ENCODE measurements around the gene C1QL1. TPM values are rescaled to one million over a fixed set of nuclear protein-coding genes. Genes with fewer than 3 reads are reported as not detected.

Gene C1QL1
- total and polyA plus RNA-seq, 4 experiments from 2014 or later, result not detected

- intact Hi-C loops (cut with micrococcal nuclease), result no loop called here
- Histone ChIP-seq H3K27me3 (ENCODE audit: insufficient read depth, low read length) (peaks cover 15% of the 10 kb centered on the region), H3K27ac (ENCODE audit: low read depth, low read length) (no peak overlapping the region), H3K4me1 (ENCODE audit: insufficient read depth, low read length) (no peaks in the 10 kb centered on the region), H3K4me3 (ENCODE audit: low read length in 2 of 2) (no peak overlapping the region), H3K36me3 (ENCODE audit: insufficient read depth, low read length) (no peaks in the 10 kb centered on the region), H3K9me3 (ENCODE audit: control insufficient read depth in 1 of 2, low read length in 2 of 2) (no peaks in the 10 kb centered on the region)
- H3K4me1 Mint-ChIP-seq, result no peaks in the 10 kb centered on the region
- no peak overlapping the region for H3K27ac Mint-ChIP-seq
- POLR2A ChIA-PET (ENCODE audit: partially characterized antibody), result no interaction called here
- peaks cover 0 to 1% (median 0%) of the 10 kb centered on the region in 8 donors for H3K9me3 Mint-ChIP-seq
- no peak overlapping the region for H3K4me3 Mint-ChIP-seq
- H3K27me3 Mint-ChIP-seq, result peaks cover 18 to 23% of the 10 kb centered on the region in 2 donors
- no peak for DNase-seq
- H3K36me3 Mint-ChIP-seq, result no peaks in the 10 kb centered on the region
- CTCF ChIA-PET (ENCODE audit: partially characterized antibody), result no interaction called here
Observed at GRCh38 chr17:44988044-44988942, 20.2 kb upstream of the C1QL1 start.

GRCh38 chr17:44983563-44983962, 15.5 kb upstream of the C1QL1 start:
- no peaks in the 10 kb centered on the region for H3K4me1 Mint-ChIP-seq
- peaks cover 17 to 26% of the 10 kb centered on the region in 2 donors for H3K27me3 Mint-ChIP-seq
- no peaks in the 10 kb centered on the region for H3K36me3 Mint-ChIP-seq
- ChIA-PET POLR2A (ENCODE audit: partially characterized antibody) (no interaction called here), CTCF (ENCODE audit: partially characterized antibody) (no interaction called here)
- Histone ChIP-seq H3K4me3 (ENCODE audit: low read length in 2 of 2) (no peak overlapping the region), H3K27me3 (ENCODE audit: insufficient read depth, low read length) (peaks cover 15% of the 10 kb centered on the region), H3K36me3 (ENCODE audit: insufficient read depth, low read length) (no peaks in the 10 kb centered on the region), H3K9me3 (ENCODE audit: control insufficient read depth in 1 of 2, low read length in 2 of 2) (no peaks in the 10 kb centered on the region), H3K4me1 (ENCODE audit: insufficient read depth, low read length) (no peaks in the 10 kb centered on the region), H3K27ac (ENCODE audit: low read depth, low read length) (no peak overlapping the region)
- no peak overlapping the region for H3K4me3 Mint-ChIP-seq
- no peak overlapping the region for H3K27ac Mint-ChIP-seq
- H3K9me3 Mint-ChIP-seq, result no peaks in the 10 kb centered on the region
- intact Hi-C loops (cut with micrococcal nuclease), result no loop called here
- no peak for DNase-seq

GRCh38 chr17:44982113-44982702, 14.1 kb upstream of the C1QL1 start:
- ChIA-PET CTCF (ENCODE audit: partially characterized antibody) (no interaction called here), POLR2A (ENCODE audit: partially characterized antibody) (no interaction called here)
- H3K27me3 Mint-ChIP-seq, result peaks cover 15 to 19% of the 10 kb centered on the region in 2 donors
- Histone ChIP-seq H3K27ac (ENCODE audit: low read depth, low read length) (no peak overlapping the region), H3K27me3 (ENCODE audit: insufficient read depth, low read length) (peaks cover 12% of the 10 kb centered on the region), H3K4me1 (ENCODE audit: insufficient read depth, low read length) (no peaks in the 10 kb centered on the region), H3K4me3 (ENCODE audit: low read length in 2 of 2) (no peak overlapping the region), H3K9me3 (ENCODE audit: control insufficient read depth in 1 of 2, low read length in 2 of 2) (no peaks in the 10 kb centered on the region), H3K36me3 (ENCODE audit: insufficient read depth, low read length) (no peaks in the 10 kb centered on the region)
- no peak overlapping the region for H3K4me3 Mint-ChIP-seq
- H3K27ac Mint-ChIP-seq, result peak overlapping the region in 1 of 7 donors; percentile 32
- intact Hi-C loops (cut with micrococcal nuclease), result no loop called here
- no peaks in the 10 kb centered on the region for H3K9me3 Mint-ChIP-seq
- no peak for DNase-seq
- H3K4me1 Mint-ChIP-seq, result no peaks in the 10 kb centered on the region
- no peaks in the 10 kb centered on the region for H3K36me3 Mint-ChIP-seq

GRCh38 chr17:44981221-44981968, 13.3 kb upstream of the C1QL1 start:
- ChIA-PET CTCF (ENCODE audit: partially characterized antibody) (interaction anchor here (1.4 kb wide), 1 partner anchor 26 kb away, joined by 4 read pairs; no protein-coding TSS in a partner anchor), POLR2A (ENCODE audit: partially characterized antibody) (no interaction called here)
- Histone ChIP-seq H3K4me3 (ENCODE audit: low read length in 2 of 2) (no peak overlapping the region), H3K9me3 (ENCODE audit: control insufficient read depth in 1 of 2, low read length in 2 of 2) (no peaks in the 10 kb centered on the region), H3K4me1 (ENCODE audit: insufficient read depth, low read length) (no peaks in the 10 kb centered on the region), H3K27ac (ENCODE audit: low read depth, low read length) (no peak overlapping the region), H3K27me3 (ENCODE audit: insufficient read depth, low read length) (peaks cover 7% of the 10 kb centered on the region), H3K36me3 (ENCODE audit: insufficient read depth, low read length) (no peaks in the 10 kb centered on the region)
- Mint-ChIP-seq H3K4me1 (no peaks in the 10 kb centered on the region), H3K9me3 (no peaks in the 10 kb centered on the region), H3K4me3 (no peak overlapping the region), H3K36me3 (no peaks in the 10 kb centered on the region), H3K27ac (no peak overlapping the region), H3K27me3 (peaks cover 12 to 21% of the 10 kb centered on the region in 2 donors)
- intact Hi-C loops (cut with micrococcal nuclease), result no loop called here
- no peak for DNase-seq

GRCh38 chr17:44979426-44979995, 11.4 kb upstream of the C1QL1 start:
- H3K36me3 ChIP-seq (ENCODE audit: insufficient read depth, low read length), result no peaks in the 10 kb centered on the region
- Mint-ChIP-seq H3K27ac (no peak overlapping the region), H3K9me3 (no peaks in the 10 kb centered on the region), H3K4me1 (no peaks in the 10 kb centered on the region), H3K27me3 (peaks cover 14 to 28% of the 10 kb centered on the region in 2 donors), H3K4me3 (no peak overlapping the region), H3K36me3 (no peaks in the 10 kb centered on the region)
- no peak for DNase-seq
- H3K4me1 ChIP-seq (ENCODE audit: insufficient read depth, low read length), result no peaks in the 10 kb centered on the region
- no peak overlapping the region for H3K4me3 ChIP-seq (ENCODE audit: low read length in 2 of 2)
- H3K9me3 ChIP-seq (ENCODE audit: control insufficient read depth in 1 of 2, low read length in 2 of 2), result no peaks in the 10 kb centered on the region
- intact Hi-C loops (cut with micrococcal nuclease), result no loop called here
- H3K27ac ChIP-seq (ENCODE audit: low read depth, low read length), result no peak overlapping the region
- peaks cover 5% of the 10 kb centered on the region for H3K27me3 ChIP-seq (ENCODE audit: insufficient read depth, low read length)
- CTCF ChIA-PET (ENCODE audit: partially characterized antibody), result interaction anchor here (1.4 kb wide), 1 partner anchor 24 kb away, joined by 4 read pairs; no protein-coding TSS in a partner anchor
- POLR2A ChIA-PET (ENCODE audit: partially characterized antibody), result interaction anchor here (1.2 kb wide), 1 partner anchor 71 kb away, joined by 3 read pairs; no protein-coding TSS in a partner anchor

DNA sequence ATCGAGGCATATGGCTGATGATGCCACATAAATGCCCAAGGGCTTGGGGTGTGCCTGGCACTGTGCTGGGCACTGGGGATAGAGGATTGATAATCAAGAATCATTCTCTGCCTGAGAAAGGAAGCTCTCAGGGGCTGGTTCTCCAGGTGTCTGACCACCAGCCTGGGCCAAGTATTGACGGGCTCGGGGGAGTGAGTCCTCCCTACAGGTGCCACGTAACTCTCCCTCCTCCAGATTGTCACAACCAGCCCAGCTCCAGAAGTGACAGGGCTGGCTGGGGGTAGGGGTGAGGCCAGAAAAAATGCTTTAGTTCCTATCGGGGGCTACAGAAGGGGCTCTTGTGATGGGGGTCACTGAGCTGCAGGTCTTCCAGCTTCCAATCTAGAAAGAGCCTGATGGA, 10.7 kb upstream of the C1QL1 start:
- CTCF ChIA-PET (ENCODE audit: partially characterized antibody), result no interaction called here
- Histone ChIP-seq H3K4me3 (ENCODE audit: low read length in 2 of 2) (no peak overlapping the region), H3K36me3 (ENCODE audit: insufficient read depth, low read length) (no peaks in the 10 kb centered on the region), H3K27ac (ENCODE audit: low read depth, low read length) (no peak overlapping the region), H3K9me3 (ENCODE audit: control insufficient read depth in 1 of 2, low read length in 2 of 2) (no peaks in the 10 kb centered on the region), H3K27me3 (ENCODE audit: insufficient read depth, low read length) (peaks cover 5% of the 10 kb centered on the region), H3K4me1 (ENCODE audit: insufficient read depth, low read length) (no peaks in the 10 kb centered on the region)
- Mint-ChIP-seq H3K27me3 (peaks cover 14 to 30% of the 10 kb centered on the region in 2 donors), H3K27ac (no peak overlapping the region), H3K4me1 (no peaks in the 10 kb centered on the region), H3K4me3 (no peak overlapping the region), H3K36me3 (no peaks in the 10 kb centered on the region), H3K9me3 (no peaks in the 10 kb centered on the region)
- DNase-seq, result no peak
- intact Hi-C loops (cut with micrococcal nuclease), result no loop called here
- POLR2A ChIA-PET (ENCODE audit: partially characterized antibody), result interaction anchor here (1.2 kb wide), 1 partner anchor 72 kb away, joined by 3 read pairs; no protein-coding TSS in a partner anchor
